ENCODE data around the gene FNDC3B.
"Not testable (repeated sequence)": the region's sequence is repeated elsewhere in the genome, so short reads cannot be mapped to it uniquely, and the experiment has no call there.

Gene FNDC3B

GRCh38 chr3:172246107-172246844 is 206.9 kb downstream of the FNDC3B start:
- no peak for DNase-seq

GRCh38 chr3:172247525-172248274 is 208.3 kb downstream of the FNDC3B start:
- no peak for DNase-seq

GRCh38 chr3:172249039-172249438 is 209.7 kb downstream of the FNDC3B start:
- DNase-seq, result no peak

GRCh38 chr3:172251211-172251610 is 211.8 kb downstream of the FNDC3B start:
- DNase-seq, result no peak

GRCh38 chr3:172253200-172253599 is 213.8 kb downstream of the FNDC3B start:
- DNase-seq, result no peak

GRCh38 chr3:172254542-172254941 is 215.2 kb downstream of the FNDC3B start:
- no peak for DNase-seq

- DNase-seq, result not testable (repeated sequence)
Observed at GRCh38 chr3:172255321-172255720, 215.9 kb downstream of the FNDC3B start.

GRCh38 chr3:172256101-172256734 is 216.8 kb downstream of the FNDC3B start:
- no peak for DNase-seq

GRCh38 chr3:172257648-172258400 is 218.4 kb downstream of the FNDC3B start:
- no peak for DNase-seq

GRCh38 chr3:172258624-172259023 is 219.2 kb downstream of the FNDC3B start:
- DNase-seq, result no peak

- no peak for DNase-seq
Observed at GRCh38 chr3:172259111-172259541, 219.7 kb downstream of the FNDC3B start.

GRCh38 chr3:172259726-172260248 is 220.4 kb downstream of the FNDC3B start:
- DNase-seq, result no peak

- DNase-seq, result no peak
Observed at GRCh38 chr3:172260381-172260780, 221.0 kb downstream of the FNDC3B start.

GRCh38 chr3:172261054-172261453 is 221.7 kb downstream of the FNDC3B start:
- no peak for DNase-seq

GRCh38 chr3:172262991-172263608 is 223.7 kb downstream of the FNDC3B start:
- no peak for DNase-seq

GRCh38 chr3:172263781-172264486 is 224.6 kb downstream of the FNDC3B start:
- no peak for DNase-seq

GRCh38 chr3:172266103-172266502 is 226.7 kb downstream of the FNDC3B start:
- DNase-seq, result no peak

GRCh38 chr3:172268425-172268824 is 229.0 kb downstream of the FNDC3B start:
- no peak for DNase-seq

GRCh38 chr3:172268868-172269267 is 229.5 kb downstream of the FNDC3B start:
- no peak for DNase-seq

- DNase-seq, result no peak
Observed at GRCh38 chr3:172270557-172271166, 231.3 kb downstream of the FNDC3B start.

- DNase-seq, result no peak
Observed at GRCh38 chr3:172271386-172271976, 232.1 kb downstream of the FNDC3B start.

Measured in NCI-H526 treated with DMSO at 0.1 percent for 48 hours (cell line).